Measurements from ENCODE around the gene SEC14L3.

The SEC14L3 gene

DNA sequence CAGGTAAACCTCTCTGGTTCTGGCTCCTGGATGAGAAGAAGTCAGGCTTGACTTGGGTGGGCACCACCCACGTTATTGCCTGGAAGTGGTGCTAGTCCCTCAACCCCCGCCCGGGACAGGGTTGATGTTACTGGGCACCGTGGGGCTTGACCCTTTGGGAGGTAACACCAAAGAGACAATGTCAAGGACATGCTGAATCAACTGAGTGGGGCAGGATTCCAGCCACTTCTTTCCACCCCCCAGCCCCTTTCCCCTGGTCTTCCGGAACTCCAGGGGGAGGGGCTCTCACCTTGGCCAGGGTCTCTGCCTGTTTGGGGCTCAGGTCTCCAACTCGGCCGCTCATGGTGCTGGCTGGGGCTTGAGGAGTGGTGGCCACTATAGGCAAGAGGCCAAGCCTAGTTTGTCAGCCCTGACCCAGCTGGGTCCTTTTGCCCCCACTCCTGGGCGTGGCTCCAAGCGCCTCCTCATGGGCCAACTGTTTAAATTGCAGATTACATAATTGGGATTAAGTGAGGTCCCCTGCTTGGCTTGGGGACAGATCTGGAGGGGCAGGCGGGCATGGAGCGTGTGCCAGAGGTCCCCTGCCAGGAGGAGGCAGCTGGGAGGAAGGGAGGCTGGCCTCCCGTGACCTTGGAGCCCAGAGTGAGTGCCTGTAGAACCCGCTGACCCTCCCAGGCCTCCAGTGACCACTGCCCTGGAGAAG lies at the start of gene SEC14L3:
Gene SEC14L3, minus strand, starts transcription at position 402 of the 703 bp plus-strand sequence. Its CDS starts 59 bp downstream, at position 343.
- TF ChIP-seq, protein P1, sequence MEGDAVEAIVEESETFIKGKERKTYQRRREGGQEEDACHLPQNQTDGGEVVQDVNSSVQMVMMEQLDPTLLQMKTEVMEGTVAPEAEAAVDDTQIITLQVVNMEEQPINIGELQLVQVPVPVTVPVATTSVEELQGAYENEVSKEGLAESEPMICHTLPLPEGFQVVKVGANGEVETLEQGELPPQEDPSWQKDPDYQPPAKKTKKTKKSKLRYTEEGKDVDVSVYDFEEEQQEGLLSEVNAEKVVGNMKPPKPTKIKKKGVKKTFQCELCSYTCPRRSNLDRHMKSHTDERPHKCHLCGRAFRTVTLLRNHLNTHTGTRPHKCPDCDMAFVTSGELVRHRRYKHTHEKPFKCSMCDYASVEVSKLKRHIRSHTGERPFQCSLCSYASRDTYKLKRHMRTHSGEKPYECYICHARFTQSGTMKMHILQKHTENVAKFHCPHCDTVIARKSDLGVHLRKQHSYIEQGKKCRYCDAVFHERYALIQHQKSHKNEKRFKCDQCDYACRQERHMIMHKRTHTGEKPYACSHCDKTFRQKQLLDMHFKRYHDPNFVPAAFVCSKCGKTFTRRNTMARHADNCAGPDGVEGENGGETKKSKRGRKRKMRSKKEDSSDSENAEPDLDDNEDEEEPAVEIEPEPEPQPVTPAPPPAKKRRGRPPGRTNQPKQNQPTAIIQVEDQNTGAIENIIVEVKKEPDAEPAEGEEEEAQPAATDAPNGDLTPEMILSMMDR (IDR thresholded peaks at IDR 0.05; ENCODE audit: borderline replicate concordance, control extremely low read depth, extremely low read depth, insufficient read depth, missing control alignments), result no peak
- DNase-seq (ENCODE audit: low spot score), result no peak
- in situ Hi-C loops (cut with MboI; ENCODE audit: low sequenced_read_pairs, unreplicated experiment), result no loop called here

- in situ Hi-C loops (cut with MboI; ENCODE audit: low sequenced_read_pairs, unreplicated experiment), result no loop called here
- TF ChIP-seq, protein P1 (IDR thresholded peaks at IDR 0.05; ENCODE audit: borderline replicate concordance, control extremely low read depth, extremely low read depth, insufficient read depth, missing control alignments), result no peak
These were observed 48.1 kb upstream of the SEC14L3 start for GRCh38 chr22:30519842-30520425.

DNA sequence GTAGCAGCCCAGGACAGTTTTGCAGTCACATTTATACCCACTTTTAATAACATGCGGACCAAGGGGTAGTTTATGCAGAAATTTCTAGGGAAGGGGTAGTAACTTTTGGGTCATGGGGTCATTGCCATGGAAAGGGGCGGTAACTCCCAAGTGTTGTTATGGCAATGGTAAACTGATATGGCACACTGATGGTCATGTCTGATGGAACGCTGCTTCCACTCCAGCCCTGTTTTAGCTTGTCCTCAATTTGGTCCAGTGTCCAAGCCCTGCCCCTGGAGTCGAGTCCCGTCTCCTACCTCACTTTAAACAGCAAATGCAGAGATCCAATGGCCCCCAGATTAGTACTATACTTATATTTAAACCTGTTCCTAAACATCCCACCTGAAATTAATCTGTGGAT lies 44.9 kb upstream of the SEC14L3 start:
- TF ChIP-seq, protein P1 (IDR thresholded peaks at IDR 0.05; ENCODE audit: borderline replicate concordance, control extremely low read depth, extremely low read depth, insufficient read depth, missing control alignments), result no peak
- no peak for DNase-seq (ENCODE audit: low spot score)
- in situ Hi-C loops (cut with MboI; ENCODE audit: low sequenced_read_pairs, unreplicated experiment), result no loop called here

More at GRCh38 chr22:30519842-30520425, 48.1 kb upstream of the SEC14L3 start:
- DNase-seq (ENCODE audit: low spot score), result no peak

- no peak for DNase-seq (ENCODE audit: low spot score)
- TF ChIP-seq, protein P1 (IDR thresholded peaks at IDR 0.05; ENCODE audit: borderline replicate concordance, control extremely low read depth, extremely low read depth, insufficient read depth, missing control alignments), result no peak
- in situ Hi-C loops (cut with MboI; ENCODE audit: low sequenced_read_pairs, unreplicated experiment), result no loop called here
These were observed 44.5 kb upstream of the SEC14L3 start for GRCh38 chr22:30516273-30516672.

DNA sequence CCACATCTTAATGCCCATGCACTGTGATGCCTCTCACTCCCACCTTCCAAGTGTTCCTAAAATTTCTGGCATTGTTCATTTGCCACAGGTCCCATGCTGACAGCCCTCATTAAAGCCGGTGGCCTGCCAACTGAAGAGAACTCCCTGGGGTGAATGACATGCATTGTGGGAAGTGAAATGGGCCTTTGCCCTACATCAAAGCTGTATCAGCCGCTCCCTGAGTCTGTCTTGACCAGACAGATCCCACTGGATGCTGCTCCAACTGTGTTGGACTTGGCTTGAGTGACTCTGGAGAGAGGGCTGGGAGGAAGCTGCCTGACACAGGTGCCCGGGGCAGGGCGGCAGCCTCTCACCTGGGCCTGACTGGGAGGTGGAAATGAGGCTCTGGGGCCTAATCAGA lies 42.4 kb upstream of the SEC14L3 start:
- TF ChIP-seq, protein P1 (IDR thresholded peaks at IDR 0.05; ENCODE audit: borderline replicate concordance, control extremely low read depth, extremely low read depth, insufficient read depth, missing control alignments), result no peak
- in situ Hi-C loops (cut with MboI; ENCODE audit: low sequenced_read_pairs, unreplicated experiment), result no loop called here
- DNase-seq (ENCODE audit: low spot score), result no peak

- TF ChIP-seq, protein P1 (IDR thresholded peaks at IDR 0.05; ENCODE audit: borderline replicate concordance, control extremely low read depth, extremely low read depth, insufficient read depth, missing control alignments), result no peak
- DNase-seq (ENCODE audit: low spot score), result no peak
- in situ Hi-C loops (cut with MboI; ENCODE audit: low sequenced_read_pairs, unreplicated experiment), result no loop called here
These were observed 41.6 kb upstream of the SEC14L3 start for GRCh38 chr22:30513462-30513861.
